ENCODE results near the gene SFTPA2. TPM values are rescaled to one million over a fixed set of nuclear protein-coding genes. Genes with fewer than 3 reads are reported as not detected.

The SFTPA2 gene
- not detected in 5 replicates for total RNA-seq (2022; extraction: Qiagen RNA extraction; ENCODE audit: low read depth)

DNA sequence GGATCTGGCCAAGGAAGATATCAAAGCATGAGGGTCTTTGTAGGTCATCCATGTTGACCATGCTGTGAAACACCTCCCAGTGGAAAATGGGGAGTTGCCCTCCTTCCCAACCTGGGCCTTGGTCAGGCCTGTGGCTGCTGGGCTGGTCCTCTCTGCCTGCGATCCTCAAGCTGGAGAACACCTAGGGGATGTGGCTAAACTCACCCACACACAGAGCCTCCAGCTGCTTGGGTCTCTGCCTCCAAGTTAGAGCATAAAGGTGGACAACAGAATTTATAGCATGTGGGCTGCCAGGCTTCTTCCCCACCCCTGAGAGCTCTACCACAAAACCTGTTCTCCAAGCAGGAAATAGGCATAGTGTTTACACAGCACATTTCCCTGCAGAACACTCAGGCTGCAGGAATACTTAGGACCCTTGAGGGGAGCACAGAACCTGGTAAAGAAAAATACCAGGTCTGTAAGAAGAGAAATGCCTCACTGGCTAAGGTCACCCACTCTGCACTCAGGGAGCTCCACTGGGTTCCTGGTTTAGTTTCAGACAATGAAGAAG, at the start of gene SFTPA2:
Gene SFTPA2 (minus strand): TSS at position 248 of the 550 bp plus-strand sequence. CDS start 924 bp downstream, outside the sequence.

DNA sequence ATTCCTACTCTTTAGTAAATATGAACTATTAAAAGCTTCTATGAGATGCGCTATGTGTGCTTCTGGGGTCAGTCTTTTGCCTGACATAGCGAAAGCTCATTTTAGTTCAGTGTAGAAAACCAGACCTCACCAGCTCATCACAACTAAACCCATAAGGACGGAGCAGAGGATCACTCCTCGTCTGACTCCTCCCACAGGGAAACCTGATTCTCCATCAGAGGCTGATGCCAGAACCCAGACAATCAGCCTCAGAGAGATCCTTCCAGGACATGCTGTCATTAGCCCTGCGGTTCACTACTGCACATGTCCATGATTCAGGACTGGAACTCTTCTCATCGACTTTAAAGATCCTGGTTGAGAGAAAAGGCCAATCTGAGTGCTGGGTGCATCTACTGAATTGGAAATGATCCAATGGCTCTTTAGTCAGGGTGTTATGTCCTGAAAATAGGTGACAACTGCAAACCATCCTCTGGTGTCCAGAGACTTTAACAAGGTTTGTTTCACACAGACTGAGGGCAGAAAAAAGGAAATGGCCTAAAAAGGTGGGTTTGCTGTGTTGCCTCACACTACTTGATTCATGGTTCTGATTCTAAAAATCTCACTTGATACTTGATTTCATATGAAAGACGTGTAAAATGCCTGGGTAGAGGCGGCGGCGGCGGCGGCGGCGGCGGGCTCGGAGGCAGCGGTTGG, 48.2 kb downstream of the SFTPA2 start, which contains the start of gene EIF5AL1:
Gene EIF5AL1 (plus strand): TSS at position 643 of the 693 bp plus-strand sequence. CDS start 117 bp downstream, outside the sequence.

Other genes with a start within 250 kb of the SFTPA2 start
- gene PPIF, start 212.9 kb downstream of the SFTPA2 start, total RNA-seq (2022; extraction: Qiagen RNA extraction; ENCODE audit: low read depth) = 147 to 236 TPM (median 178 TPM) in 5 replicates
- gene ZCCHC24, start 114.8 kb downstream of the SFTPA2 start, total RNA-seq (2022; extraction: Qiagen RNA extraction; ENCODE audit: low read depth) = 2.8 to 5.4 TPM (median 4.6 TPM) in 5 replicates
- gene EIF5AL1, start 47.9 kb downstream of the SFTPA2 start, total RNA-seq (2022; extraction: Qiagen RNA extraction; ENCODE audit: low read depth) = 1.7 to 3.8 TPM (median 2.2 TPM) in 5 replicates
- not detected in 5 replicates for gene SFTPA1, start 50.5 kb upstream of the SFTPA2 start, total RNA-seq (2022; extraction: Qiagen RNA extraction; ENCODE audit: low read depth)
- gene NUTM2B, start 142.8 kb upstream of the SFTPA2 start, total RNA-seq (2022; extraction: Qiagen RNA extraction; ENCODE audit: low read depth) = 0.14 to 0.38 TPM (median 0.23 TPM) in 5 replicates